Stimulated activated CD4-positive, alpha-beta T cell treated with anti-CD3 and anti-CD28 coated beads, Interleukin-1b, Interleukin-23, amount 100 ng/mL, for 4 hours (primary cell): ENCODE measurements around the gene FEV.

Experiments used
- DNase-seq, 2 donors: peaks; one replicate each; pipeline ENCODE4 v3.0.0-alpha.2; 2020; ENCODE audit warnings: low read depth in 2 of 2

FEV gene

DNA sequence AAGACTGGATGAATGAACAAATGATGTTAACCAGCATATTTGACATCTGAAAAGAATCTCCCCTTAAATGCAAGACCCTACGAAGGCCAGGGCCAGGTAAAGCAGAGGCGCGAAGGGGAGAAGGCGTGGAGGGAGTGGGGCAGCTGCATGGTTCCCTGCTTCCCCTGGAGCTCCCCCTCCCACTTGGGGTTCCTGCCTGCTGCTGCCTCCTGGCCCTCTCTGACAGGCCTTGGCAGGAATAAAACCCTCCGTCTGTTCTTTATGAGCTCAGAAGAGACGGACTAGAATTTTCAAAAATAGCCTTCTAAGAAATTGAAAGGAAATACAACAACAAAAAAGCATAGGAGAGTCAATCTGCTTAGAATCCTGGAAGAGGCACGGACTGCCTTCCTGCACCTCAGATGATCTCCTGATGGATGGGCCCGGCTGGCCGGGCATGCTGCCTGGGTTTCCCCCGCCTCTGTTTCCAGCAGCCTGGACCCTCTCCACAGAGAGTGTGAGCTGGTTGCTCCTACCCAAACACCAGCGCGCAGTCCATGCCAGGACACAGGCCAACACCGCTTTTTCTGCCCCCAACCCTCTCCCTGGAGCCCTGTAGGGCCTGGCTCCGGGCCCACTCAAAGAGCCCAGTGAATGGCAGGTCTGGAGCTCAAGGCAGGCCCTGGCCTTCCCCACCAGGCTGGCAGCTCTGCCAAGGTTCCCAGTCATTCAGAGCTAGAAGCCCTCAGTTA, 32.4 kb upstream of the FEV start:
- DNase-seq: no peak

- no peak for DNase-seq
Observed at GRCh38 chr2:219016721-219017120, 31.7 kb upstream of the FEV start.

DNA sequence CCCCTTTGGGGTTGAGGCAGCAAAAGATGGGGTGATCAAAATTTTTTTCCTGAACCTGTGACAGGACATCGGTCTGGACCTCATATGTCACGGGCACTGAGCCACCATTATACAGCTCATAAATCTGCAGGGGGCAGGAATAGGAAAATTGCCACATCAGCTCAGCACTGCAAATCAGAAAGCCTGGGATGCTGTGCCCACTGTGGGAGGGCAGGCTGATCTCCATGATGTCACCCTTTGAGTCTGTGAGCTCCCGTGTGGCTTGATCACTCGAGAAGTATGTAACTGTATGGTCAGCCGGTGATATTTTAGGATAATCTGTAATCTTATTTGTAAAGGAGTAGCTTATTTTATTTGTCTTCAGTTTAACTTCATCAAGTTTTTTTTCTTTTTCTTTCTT, 25.9 kb upstream of the FEV start:
- DNase-seq: no peak

DNA sequence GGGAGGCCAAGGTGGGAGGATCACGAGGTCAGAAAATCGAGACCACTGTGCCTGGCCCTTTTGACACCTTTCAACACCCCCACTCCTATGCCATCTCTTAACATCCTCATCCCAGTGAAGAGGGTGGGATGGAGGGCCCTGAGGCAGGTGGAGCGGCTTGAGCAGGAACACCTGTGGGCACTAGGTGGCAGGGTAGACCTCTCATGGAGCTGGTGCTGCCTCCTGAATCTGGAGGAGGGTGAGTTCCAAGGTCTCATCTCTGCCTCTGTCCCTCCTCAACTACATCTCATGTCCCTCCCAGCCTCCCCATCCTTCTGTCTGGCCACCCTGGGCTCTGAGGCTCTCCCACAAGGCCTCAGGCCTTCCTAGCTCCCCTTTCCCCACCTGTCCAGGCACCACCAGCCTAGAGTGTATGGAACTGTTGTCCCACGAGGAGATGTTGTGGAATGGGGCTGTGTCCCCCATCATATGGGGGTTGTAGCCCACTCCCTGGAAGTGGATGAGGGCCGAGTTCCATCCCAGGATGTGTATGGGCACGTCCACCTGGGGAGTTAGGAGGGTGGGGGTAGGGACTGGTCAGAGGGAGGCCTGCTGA, 25.3 kb upstream of the FEV start:
- DNase-seq: no peak

- no peak for DNase-seq
Observed at GRCh38 chr2:219009294-219009693, 24.3 kb upstream of the FEV start.

DNA sequence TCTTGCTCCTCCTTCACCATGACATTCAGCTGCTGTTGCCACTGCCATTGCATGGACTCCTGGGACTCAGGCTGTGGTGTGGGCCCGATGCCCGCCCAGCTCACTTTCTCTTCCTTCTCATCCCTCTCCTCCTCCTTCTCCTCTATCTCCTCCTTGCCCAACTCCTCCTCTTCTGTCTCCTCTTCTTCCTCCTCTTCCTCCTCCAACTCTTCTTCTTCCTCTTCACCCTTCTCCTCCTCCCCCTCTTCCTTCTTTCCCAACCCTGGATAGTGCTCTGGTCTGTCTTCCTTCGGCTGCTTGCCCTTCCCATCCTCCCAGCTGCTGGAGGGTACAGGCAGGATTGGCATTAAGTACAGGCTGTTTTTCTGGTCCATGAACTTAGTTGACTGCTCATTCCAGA, 19.0 kb upstream of the FEV start:
- DNase-seq: no peak

DNA sequence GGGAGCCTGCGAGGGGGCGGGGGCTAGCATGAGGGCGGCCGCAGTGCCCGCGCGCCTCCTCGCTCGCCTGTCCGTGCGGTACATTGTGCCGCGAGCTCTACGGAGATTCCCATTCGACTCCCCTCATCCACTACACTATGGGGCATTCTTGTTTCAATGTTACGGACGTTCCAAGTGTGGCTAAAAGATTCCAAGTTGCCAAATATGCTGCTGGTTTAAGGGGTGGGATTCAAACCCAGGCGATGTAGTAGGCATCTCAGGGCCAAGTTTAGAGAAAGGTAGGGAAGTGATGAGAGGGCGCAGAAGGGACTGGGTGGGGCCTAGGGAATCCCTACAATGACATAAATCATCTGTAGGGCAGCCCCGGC, 18.3 kb upstream of the FEV start:
- DNase-seq: no peak

DNA sequence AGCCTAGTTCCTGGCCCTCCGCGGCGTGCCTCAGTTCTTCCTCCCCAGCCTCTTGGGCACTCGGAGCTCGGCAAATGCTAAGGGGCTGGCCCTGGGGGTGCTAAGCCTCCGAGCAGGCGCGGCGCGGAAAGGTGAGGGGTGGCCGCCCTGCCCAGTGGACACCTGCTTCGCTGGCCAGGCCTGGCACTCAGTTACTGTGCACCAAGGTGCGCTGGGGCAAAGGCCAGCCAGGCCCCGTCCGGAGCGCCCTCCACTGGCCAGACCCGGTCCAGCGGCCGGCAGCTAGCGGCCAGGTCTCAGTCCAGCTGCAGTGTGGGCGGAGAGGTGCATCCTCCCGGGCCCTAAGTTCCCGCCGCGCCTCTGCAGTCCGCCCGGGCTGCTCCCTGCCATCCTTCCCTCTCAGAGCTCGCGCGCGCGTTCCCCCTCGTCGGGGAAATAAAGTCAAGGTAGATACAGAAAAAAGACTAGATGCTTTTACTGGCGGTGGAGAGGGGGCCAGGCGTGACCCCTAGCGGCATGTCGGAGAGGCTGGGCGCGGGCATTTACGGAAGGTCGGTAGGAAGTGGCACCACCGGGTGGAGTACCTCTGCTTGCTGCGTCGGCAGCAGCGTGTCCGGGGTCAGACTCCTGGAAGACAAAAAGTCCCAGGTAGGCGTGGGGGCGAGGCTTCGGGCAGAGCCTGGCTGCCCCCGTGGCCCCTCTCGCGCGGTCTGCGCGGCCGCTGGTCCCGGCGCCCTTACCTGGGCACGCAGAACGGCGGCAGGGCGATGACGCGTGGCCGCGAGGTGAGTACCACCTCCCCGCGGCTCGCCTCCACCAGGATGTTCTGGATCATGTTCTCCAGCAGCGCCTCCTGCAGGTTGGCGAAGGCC, 17.6 kb upstream of the FEV start:
- DNase-seq: no peak

DNA sequence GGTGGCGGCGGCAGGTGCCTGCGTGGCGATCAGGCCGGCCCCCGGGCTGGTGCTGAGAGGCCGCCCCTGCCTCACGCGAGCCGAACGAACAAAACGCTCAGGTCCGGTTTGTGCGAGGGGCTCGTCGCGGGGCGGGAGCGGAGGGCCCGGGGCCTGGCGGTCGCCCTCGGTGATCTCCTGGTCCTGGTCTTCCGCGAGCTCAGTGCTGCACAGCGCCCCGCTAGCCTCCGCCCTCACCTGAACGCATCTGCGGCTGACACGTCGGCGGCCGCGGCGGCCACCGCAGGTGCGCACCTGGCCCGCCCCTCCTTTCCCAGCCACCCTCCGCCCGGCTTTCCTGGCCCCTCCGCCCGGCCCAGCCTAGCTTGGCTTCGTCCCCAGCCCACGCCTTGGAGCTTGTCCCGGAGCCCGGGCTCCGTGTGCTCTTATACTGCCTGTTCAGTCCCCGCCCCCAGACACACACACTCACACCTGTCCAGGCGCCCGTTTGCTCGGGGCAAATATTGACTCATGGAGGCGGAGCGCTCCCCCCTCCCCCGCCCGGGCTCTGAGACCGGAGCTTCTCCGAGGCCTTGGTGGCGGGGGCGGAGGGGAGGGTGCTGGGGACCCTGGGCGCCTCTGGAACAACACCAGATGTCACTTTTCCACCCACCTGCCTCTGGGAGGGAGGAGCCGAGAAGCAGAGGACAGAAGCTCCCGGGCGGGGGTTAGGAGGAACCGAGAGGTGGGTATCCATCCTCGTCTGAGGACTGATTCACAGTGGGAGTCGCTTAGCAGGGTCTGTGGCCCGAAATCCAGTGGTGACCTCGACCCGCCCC, 16.8 kb upstream of the FEV start:
- DNase-seq: peak; percentile 41 to 51

DNA sequence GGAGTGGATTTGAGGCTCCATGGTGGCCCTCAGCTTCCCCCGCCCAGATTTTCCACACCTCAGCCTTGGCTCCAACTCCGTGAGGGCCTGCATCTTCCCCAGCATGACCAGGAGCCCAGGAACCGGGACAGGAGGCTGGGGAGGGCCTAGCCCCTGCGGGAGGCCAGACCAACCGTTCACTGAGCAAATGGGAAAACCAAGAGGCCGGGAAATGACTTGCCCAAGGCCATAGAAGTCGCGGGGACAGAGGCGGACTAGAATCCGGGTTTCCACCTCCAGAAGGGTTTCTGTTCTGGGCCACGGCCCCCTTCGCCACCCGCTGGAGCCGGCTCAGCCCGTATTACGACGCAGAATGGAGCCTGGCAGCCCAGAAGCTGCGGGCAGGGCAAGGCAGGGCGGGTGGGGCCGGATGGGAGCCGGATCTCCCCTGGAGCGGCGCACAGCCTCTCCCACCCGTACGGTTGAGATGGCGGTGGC, 16.2 kb upstream of the FEV start:
- no peak for DNase-seq

GRCh38 chr2:219000569-219000960, 15.6 kb upstream of the FEV start:
- DNase-seq: no peak

DNA sequence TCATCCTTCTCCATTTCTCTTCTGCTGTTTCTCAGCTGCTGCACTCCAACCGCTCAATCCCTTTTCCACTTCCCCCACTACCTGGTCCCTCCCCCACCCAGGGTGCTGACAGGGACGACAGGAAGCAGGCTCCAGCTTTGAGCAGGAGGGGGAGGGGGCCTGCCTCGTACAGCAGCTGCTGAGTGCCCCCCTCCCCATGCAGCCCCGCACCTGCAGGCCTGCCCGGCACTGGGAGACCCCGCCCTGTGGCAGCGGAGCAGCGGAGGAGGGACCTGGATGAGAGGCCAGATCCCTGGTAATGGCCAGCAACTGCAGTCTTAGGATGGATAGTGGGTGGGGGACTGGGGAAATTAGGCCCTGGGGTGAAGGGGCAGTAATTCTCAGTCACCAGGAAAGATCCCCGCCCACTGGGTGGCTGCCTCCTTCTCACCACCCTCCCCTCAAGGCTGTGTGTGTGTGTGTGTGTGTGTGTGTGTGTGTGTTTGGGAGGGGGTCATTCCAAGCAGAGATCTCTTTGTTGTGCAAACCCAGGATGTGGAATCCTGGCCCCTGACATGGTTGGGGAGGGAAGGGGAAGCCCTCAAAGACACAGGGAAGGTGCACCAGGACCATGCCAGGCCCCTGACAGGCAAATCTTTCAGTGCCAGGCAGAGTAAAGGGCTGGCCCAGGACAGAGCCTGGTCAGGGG, 15.0 kb upstream of the FEV start:
- DNase-seq: no peak

DNA sequence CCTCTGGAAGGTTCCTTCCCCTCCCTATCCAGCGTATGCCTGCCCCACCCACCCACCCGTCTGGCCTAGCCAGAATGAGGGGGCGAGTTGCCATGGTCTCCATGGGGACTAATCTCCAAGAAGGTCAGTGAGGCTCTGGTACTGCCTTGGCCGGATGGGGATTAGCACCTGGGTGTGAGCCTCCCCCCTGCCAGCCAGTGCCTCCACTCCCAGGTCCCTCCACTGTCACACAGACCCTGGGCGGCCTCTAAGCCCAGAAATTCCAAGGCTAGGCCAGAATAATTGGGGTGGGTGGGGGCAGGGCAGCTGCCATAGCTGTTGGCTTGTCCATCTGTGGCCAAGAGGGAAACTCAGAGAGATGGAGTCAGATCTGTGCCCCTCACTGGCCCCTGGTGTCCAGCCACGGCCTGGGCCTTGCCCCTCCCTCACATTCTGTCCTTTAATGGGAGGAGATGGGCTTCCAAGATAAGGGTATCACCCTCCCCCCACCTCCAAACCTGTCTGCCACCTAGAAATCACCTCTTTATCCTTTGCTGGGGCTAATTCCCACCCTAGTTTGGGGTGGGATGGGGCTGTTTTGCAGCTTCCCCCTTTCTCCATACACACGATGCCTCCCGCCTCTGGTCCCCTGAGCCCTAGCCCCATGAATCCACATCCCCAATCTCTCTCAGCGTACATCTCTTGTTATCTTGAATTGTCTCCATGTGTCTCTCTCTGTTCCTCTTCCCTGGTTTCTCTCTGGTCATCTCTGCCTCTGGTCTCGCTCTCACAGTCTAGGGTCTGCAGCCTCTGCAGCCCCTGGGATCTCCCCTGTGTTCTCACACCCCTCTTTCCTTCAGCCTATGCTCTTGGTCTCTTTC, 14.3 kb upstream of the FEV start:
- DNase-seq: no peak

DNA sequence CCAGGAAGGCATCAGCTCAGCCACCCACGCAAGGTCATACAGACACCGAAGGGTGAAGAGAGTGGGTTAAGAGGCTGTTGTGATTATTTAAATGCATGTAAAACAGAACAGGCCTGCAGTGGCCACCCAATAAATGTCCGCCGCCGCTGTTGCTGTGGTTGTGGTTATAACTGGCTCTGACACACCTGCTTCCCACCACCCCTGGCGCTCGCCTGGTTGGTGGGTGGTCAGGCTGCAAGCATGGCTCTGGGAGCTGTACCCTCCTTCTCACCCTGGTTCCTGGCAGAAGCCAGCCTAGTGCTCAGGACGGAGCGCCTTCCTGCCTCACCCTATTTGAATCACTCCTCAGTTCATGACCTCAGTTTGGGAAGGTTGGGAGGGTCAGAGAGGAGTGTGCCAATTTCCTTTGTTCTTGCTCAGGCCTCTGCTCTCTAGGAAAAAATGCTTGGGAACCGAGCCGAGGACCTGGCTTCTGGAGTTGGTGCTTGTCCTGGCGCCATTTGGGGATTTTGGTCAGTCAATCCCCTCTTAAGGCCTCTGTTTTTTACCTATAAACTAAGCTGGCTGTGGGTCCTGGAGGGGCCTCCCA, 13.5 kb upstream of the FEV start:
- no peak for DNase-seq

GRCh38 chr2:218997731-218998130, 12.7 kb upstream of the FEV start:
- no peak for DNase-seq

DNA sequence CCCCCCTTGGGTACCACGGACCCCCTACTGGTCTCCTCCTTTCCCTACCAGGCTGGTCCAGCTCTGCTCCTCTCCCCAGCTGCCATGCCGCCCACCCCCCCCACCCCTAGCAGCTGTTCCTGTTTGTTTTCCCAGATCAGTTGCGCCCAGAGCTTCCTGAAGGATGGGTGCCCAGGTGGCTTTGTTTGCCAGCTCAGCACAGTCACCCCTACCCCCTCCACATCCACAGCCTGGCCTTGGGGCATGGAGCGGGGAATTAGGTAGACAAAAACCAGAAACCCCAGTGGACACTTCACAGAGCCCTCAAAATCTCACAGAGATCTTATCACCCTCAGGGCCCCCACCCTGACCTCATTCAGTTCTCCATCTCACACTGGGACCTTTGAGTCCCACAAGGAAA, 12.0 kb upstream of the FEV start:
- no peak for DNase-seq

DNA sequence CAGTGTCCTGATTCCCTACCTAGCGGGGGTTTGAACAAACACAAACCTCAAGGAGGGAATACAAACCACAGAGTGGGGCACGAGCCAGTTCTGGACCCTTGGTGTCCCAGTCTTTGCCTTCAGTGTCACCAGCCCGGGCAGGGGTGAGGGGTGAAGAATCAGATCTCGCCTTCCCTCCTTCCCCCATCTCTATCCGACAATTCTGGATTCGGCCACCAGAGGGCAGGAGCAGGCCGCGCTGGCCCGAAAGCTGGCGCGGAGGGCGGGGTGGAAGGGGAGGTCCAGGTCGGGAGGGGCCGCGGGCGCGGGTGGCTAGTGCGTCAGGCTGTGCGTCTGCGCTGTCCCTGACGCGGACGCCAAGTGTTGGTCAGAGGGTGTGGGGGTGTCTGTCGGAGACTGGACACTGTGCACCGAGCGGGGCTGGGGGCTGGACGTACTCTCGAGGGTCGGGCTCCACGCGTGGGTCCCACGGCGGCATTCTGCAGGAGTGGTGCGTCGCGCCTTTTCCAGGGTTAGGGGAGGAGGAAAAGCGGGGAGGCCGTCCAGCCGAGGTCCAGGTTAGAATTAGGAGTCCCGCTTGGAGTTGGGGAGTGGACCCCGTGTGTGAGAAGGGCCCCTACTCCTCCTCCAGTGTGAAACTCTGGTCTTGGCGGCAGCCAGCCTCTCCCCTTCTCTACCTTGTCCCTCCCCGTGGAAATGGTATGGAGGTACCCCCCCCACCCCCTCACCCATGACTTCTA, 11.2 kb upstream of the FEV start:
- DNase-seq: peak; percentile 74 to 78

DNA sequence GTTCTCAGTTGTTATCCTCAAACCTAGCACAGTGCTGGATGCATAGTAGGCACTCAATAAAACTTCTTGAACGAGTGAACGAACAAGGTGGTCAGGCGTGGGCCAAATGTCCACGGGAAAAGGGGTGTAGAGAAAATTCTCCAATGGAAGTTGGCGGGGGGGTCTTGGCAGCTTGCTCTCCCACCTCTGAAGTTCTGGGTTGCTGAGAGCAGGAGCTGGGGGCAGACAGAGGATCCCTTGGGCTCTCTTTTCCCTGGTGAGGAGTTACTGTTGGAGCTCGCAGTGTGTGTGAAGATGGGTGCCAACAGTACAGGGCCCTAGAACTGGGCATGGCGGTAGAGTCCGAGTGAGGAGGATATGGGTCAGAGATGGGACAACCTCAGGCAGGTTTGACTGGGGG, 10.6 kb upstream of the FEV start:
- DNase-seq: no peak
